Measurements from ENCODE around the gene TIMM22. TPM values are rescaled to one million over a fixed set of nuclear protein-coding genes. Genes with fewer than 3 reads are reported as not detected.

TIMM22 gene
- total RNA-seq, 1 experiment from 2014 or later = 24.9 TPM

DNA sequence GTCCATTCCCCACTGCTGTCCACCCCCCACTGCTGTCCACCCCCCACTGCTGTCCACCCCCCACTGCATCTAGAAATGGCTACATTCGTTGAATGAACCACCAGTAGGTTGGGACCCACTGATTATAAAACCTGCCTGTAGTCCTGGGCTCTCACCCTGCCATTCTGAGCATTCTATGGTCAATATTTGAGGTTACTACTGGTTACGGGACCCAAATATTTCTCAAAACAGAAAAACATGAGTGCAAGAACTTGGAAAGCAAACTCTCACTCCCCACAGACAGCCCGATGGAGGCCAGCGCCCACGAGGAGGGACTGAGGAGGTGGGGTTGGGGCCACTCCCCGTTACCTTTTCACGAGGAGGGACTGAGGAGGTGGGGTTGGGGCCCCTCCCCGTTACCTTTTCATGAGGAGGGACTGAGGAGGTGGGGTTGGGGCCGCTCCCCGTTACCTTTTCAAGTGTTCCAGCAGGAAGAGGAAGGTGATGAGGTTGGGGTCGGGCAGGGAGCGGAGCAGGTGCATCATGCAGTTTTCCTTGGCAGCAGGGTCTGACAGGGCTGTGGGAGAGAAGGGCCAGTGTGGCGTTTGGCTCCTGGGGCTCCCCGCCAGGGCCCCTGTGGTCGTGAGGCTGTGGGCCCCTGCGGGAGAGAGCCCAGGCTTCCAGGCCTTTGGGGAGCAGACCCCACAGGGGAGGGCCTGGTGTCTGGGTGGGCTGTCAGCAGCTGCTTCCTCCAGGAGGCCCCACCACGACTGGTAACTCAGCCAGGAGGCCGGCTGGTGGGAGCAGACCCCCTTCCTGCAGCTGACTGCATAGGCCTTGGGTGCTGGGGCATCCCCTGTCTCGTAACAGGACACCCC, 12.5 kb downstream of the TIMM22 start:
- DNase-seq (ENCODE audit: low read depth, low spot score) = no peak
- in situ Hi-C loops (cut with HindIII; ENCODE audit: low pct_unique_long_range_greater_than_20kb, low sequenced_read_pairs) = no loop called here

DNA sequence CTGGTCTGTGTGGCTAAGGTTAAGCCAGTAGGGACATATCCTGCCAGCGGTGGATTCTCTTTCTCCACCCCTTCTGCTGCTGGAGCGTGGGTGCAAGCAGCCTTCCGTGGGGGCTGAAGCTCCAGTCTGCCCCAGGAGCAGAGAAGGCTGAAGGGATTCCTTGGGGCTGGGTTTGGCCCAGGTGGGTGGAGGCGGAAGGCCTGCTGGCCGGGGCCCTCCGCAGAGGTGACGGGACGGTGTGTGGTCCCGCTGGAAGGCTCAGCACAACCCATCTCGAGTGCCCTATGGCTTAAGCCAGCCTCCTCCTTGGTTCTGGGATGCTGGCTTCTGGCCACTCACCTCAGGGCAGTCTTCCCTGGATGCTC, 13.1 kb downstream of the TIMM22 start:
- DNase-seq (ENCODE audit: low read depth, low spot score) = no peak
- in situ Hi-C loops (cut with HindIII; ENCODE audit: low pct_unique_long_range_greater_than_20kb, low sequenced_read_pairs) = no loop called here

DNA sequence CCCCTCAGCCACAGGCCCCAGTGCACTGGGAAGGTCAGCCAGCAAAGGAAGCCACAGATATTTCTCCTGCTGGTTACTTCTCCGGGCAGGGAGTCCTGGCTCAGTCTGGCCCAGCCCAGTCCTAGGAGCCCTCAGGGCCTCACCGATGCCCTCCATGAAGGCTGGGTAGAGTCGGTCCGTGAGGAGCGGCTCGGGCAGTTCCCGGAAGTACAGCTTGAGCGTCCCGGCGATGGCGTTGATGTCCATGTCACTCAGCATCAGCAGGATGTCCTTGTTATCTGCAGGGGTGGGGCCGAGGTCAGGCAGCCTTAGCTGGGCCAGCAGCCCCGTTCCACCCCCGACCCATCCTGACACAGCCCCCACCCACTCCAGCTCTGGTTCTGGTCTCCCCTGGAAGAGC, 13.7 kb downstream of the TIMM22 start:
- in situ Hi-C loops (cut with HindIII; ENCODE audit: low pct_unique_long_range_greater_than_20kb, low sequenced_read_pairs) = no loop called here
- no peak for DNase-seq (ENCODE audit: low read depth, low spot score)

DNA sequence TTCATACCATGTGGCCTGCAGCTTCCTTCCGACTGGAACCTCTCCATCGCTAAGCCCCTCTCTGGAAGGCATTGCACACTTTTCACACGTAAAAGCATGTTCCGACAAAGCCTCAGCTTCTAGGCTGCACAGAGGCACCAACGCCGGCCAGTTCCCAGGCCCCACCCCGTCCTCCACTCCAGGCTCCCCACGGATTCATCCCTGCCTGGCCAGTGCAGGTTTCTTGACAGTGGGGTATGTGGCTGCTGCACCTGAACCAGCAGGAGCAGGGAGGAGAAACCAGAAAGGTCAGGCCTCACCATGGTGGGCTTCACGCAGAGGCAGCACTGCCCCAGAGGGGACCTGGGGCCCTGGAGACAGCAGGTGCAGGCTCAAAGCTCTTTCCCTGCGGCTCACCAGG, 14.2 kb downstream of the TIMM22 start:
- in situ Hi-C loops (cut with HindIII; ENCODE audit: low pct_unique_long_range_greater_than_20kb, low sequenced_read_pairs) = no loop called here
- DNase-seq (ENCODE audit: low read depth, low spot score) = no peak

DNA sequence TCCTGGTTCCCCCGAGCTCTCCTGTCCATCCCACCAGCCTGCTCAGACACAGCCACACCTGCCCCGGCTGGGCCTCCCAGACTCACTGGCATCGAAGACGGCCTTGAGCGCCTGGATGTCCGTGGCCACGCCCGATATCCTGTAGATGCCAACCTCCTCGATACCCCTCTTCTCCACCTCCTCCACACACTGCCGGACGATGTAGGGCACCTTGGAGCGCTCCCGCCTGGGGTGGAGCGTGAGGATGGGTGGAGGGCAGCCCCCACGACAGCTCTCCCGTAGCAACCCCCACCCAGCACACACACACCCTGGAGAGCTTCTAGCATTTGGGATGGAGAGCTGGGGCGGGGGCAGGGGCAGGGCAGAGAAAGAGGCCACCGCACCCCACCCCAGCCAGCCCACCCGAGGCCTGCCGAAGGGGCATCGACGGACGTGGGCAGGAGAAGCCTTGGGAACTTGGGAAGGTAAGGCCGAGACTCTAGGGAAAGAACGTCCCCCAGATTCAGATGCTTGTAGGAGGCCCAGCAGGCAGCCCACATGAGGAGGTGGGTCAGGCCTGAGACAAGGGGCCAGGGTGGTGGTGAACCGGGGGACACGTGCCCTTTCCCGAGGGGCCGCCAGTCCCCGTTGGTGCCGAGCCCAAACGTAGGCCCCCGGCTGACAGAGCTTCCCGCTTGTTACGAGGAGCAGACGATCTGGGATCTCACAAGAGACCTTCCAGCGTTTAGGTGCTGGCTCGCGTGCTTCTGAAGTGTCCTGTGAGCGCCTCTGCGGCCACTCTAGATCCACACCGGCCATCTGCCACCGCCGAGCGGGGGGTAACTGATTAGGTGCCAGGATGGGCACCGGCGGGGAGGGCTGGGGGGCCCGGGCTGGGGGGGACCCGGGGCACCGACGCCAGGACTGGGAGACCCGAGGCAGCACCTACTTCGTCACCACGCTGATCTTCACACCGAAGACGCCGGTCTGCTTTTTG, 15.1 kb downstream of the TIMM22 start:
- in situ Hi-C loops (cut with HindIII; ENCODE audit: low pct_unique_long_range_greater_than_20kb, low sequenced_read_pairs) = no loop called here
- no peak for DNase-seq (ENCODE audit: low read depth, low spot score)

DNA sequence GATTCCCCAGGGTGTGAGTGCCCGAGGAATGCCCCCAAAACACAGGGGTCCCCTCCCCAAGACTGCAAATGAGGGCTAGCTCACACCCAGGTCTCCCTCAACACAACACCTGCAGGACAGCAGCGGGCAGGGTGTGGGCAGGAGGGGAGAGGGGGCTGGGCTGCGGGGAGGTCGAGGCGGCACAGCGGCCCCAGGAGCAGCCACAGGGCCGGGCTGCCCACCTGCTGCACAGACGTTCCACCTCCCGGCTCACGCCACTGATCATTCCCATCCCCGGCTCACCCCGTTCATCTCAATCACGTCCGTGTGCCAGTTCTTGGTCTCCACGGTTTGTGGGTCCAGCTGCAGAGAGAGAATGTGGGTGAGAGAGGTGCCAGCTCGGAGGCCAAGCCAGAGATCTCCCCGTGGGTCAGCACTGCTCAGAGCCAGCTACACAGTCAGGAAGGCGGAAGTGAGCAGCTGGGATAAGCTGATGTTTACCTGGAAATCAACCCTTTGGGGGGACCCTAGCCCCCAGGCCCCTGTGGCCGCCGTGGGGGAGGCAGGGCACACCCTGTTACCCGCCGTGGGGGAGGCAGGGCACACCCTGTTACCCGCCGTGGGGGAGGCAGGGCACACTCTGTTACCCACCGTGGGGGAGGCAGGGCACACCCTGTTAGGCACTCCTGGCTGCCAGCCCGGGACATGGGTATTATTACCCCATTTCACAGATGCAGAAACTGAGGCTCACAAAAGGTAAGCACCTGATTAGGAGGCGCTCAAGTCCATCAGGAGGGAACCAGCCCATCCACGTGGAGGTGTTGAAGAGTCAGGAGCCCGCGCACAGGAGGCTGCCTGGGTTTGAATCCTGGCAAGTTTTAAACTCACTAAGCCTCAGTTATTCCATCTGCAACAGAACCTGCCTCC, 16.1 kb downstream of the TIMM22 start:
- in situ Hi-C loops (cut with HindIII; ENCODE audit: low pct_unique_long_range_greater_than_20kb, low sequenced_read_pairs) = no loop called here
- DNase-seq (ENCODE audit: low read depth, low spot score) = no peak

DNA sequence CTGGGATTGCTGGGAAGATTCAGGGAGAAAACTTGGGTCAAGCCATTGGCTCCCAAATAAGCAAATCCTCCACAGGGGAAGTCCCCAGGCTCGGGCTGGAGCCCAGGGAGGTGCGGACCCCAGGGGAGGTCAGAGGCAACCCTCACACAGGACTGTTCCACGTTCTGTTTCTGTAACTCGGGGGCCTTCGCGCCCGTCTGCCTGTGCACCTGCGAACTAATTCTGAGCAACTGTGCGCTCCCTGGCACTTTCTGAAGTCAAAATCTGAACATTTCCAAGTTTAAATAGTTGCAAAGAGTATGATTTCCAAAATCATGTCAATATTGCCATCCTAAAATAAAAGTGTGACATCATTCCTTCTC, 16.8 kb downstream of the TIMM22 start:
- in situ Hi-C loops (cut with HindIII; ENCODE audit: low pct_unique_long_range_greater_than_20kb, low sequenced_read_pairs) = no loop called here
- DNase-seq (ENCODE audit: low read depth, low spot score) = no peak

DNA sequence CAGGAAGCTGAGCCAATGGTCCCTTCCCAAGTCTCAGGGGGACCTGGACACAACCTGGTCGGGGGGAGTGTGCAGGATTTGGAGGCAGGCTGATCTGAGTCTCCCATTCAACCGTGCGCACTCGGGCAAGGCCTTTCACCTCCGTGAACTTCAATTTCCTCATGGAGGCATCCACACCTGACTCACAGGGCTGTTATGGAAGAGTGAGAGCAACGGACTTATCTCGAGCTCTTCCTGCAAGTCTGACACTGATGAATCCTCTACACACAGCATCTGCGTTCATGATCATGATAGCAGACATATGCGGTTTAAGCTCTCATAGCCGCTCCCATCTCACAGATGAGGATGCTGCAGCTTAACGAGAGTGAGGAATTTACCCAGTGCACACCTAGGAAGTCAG, 21.6 kb downstream of the TIMM22 start:
- in situ Hi-C loops (cut with HindIII; ENCODE audit: low pct_unique_long_range_greater_than_20kb, low sequenced_read_pairs) = no loop called here

DNA sequence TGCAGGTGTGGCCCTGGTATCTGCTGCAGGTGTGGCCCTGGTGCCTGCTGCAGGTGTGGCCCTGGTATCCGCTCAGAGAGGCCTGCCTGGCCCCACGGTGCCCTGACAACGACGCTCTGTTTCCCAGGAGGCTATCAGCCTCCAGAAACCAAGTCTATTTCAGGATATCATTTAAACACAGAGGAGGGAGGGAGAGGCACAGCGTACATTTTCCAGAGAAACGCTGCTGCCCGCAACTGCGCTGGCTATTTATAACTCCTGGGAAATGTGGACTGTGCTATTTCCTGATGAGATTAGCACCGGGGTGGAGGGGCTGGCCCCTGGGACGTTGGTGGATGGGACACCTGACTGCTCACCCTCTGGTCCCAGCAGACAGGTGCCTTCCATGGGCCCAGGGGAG, 22.5 kb downstream of the TIMM22 start:
- no peak for DNase-seq (ENCODE audit: low read depth, low spot score)
- in situ Hi-C loops (cut with HindIII; ENCODE audit: low pct_unique_long_range_greater_than_20kb, low sequenced_read_pairs) = no loop called here

More for the DNA sequence above, 21.6 kb downstream of the TIMM22 start:
- no peak for DNase-seq (ENCODE audit: low read depth, low spot score)

DNA sequence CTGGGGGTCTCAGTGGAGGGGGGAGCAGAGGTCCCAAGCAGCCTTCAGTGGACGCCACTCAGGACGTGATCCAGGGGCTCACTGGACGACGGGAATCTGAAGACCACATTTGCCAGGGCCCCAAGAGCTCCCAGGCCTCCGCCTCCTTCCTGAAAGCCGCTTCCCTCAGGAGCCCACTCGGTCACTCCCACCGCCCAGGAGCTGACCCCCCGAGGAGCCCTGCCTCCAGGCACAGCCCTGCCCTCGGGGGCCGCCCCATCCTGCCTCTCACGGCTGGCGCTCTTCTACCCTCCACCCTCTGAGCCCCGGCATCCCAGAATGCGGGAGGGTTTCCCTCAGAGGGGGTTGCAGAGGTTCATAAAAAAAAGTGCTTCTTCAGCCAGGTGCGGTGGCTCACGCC, 24.2 kb downstream of the TIMM22 start:
- in situ Hi-C loops (cut with HindIII; ENCODE audit: low pct_unique_long_range_greater_than_20kb, low sequenced_read_pairs) = no loop called here
- DNase-seq (ENCODE audit: low read depth, low spot score) = no peak

DNA sequence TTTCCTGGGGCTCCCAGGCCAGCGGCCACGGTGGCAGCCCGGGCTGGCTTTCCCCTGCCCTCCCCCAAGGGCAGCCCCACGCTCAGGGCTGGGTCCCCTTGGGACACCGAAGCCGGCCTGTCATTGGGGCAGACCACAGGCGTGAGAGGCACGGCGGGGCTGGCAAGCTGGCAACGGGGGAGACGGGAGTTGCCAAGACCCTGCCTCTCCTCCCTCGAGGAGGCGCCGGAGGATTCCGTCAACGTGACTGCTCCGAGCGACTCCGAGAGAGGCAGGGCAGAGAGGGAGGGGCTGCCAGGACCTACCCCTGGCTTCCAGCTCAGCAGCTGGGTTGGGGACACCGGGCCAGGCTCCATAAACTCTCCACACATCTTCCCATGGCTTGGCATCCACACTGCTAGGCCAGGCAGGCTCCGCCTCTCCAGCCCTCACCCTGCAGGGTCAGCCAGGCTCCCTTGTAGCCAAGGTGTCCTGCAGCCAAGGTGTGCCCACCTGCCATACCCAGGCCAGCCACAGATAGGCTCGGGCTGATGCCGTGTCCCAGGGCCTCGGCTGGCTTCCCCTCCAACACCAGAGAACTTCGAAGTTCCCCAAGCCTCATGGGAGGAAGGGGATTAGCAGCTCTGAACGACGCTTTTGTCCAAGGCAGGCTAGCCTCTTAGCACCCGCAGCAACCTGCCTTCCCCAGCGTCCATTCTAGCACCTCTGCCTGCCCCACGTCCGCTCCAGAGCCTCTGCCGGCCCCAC, 25.5 kb downstream of the TIMM22 start:
- in situ Hi-C loops (cut with HindIII; ENCODE audit: low pct_unique_long_range_greater_than_20kb, low sequenced_read_pairs) = no loop called here
- no peak for DNase-seq (ENCODE audit: low read depth, low spot score)

DNA sequence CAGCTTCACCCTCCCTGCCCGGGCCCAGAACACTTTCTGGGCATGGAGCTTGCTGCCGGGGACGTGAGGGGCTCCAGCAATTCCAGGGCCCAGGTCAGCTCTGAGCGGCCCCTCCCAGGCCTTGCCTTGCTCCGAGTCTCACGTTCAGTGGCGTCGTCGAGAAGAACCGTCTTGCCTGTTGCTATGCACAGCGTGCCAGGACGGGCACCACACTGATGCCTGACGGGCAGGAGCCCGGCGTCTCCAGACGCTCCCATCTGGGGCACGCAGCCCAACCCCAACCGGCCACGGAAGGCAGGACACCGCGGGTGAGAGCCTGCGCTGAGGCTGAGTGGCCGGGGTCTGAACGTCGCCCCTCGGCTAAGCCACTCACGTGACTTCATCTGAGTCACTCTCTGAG, 27.1 kb downstream of the TIMM22 start:
- in situ Hi-C loops (cut with HindIII; ENCODE audit: low pct_unique_long_range_greater_than_20kb, low sequenced_read_pairs) = no loop called here
- no peak for DNase-seq (ENCODE audit: low read depth, low spot score)

DNA sequence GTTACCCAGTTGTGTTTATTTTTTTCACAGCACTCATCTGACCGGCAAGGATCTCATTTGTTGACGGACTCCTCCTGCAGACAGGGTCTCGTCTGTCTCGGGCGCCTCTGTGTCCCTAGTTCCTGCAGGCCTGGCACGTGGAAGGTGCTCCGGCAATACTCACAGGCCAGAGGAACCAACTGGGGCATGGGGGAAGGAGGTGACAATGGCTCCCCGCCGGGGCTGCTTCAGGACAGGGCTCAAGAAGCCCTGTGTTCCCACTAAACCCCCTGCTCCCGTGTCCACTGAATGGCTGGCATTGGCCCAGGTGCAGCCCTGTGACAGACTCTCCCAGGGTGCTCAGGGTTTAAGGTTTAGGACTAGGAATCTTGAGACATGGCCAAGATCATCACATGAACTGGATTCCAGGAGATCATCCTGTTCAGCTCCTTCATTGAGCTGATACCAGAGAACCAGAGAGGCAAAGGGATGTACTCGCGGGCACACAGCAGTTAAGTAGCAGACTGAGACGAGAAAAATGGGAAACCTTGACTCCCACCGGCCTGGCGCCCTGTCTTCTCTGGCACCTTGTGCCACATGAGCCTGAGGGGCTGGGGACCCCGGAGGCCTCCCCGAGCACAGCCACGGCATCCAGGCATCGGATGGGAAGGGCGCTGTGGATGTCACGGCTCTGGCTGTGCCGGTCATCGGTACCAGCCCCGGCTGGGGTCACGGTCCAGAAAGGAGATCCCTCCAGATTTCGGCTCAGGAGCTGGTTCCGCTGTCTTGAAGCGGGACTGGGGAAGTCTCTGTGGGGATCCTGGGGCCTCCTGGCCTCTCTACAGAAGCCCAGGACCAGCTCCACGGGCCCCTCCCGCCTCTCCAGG, 29.0 kb downstream of the TIMM22 start:
- in situ Hi-C loops (cut with HindIII; ENCODE audit: low pct_unique_long_range_greater_than_20kb, low sequenced_read_pairs) = no loop called here
- no peak for DNase-seq (ENCODE audit: low read depth, low spot score)

DNA sequence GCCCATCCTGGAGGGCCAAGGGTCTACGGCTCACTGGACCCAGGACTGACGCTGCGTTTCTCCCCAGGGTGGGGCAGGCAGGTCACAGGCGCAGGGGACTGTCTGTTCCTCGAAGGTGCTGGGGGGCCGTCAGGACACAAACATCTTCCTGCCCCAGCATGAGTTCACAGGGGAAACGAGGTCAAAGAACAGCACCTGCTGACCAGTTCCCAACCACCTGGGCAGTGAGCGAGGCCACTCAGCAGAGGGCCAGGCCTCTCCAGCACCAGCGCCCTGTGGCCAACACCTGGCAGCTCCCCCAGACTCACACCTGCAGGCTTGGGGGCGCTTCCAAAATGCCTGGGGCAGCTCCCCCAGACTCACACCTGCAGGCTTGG, 29.7 kb downstream of the TIMM22 start:
- no peak for DNase-seq (ENCODE audit: low read depth, low spot score)
- in situ Hi-C loops (cut with HindIII; ENCODE audit: low pct_unique_long_range_greater_than_20kb, low sequenced_read_pairs) = no loop called here

DNA sequence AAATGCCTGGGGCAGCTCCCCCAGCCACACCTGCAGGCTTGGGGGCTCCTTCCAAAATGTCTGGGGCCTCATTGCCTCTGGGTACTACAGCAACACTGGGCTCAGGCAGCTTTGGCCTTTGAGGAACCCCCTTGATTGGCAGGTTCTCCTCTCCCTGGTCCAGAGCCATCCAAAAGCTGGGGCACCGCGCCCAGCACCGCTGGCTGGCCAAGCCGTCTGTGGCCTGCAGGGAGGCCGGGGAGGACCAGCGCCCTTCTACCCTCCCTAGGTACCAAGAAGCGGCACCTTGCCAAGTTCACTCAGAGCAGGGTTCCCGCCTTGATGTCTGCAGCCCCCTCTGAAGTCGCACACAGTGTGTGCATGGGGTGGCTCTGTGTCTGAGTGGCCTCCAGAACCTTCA, 30.1 kb downstream of the TIMM22 start:
- in situ Hi-C loops (cut with HindIII; ENCODE audit: low pct_unique_long_range_greater_than_20kb, low sequenced_read_pairs) = no loop called here
- no peak for DNase-seq (ENCODE audit: low read depth, low spot score)

DNA sequence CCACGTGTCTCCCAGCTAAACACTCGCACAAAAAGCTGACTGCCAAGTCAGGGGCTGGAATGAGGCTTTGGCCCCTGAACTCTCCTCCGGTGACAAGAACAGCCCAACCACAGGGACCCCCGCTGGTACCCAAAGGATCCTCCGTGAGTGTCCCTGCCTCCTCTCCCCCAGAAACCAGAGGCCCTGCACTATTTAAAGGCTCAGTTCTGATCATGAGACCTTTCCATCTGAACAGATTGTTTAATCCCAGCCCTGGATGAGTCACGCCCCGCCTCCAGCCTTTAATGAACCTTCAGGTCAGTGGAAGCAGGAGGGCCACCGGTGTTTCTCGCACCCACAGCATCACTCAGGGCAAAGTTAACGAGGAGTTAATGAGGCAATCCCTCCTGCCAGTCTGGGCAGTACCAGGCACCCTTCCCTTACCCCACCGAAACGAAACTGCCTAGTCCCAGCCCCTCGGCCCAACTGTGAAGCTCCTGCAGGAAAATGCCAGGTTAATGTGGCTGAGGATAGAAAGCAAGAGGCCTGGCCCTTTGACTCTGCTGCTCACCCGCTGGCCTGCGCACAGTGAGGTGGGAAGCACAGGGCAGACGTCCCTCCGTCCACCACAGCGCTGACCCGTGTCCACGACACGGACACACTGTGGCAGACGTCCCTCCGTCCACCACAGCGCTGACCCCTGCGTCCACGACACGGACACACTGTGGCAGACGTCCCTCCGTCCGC, 32.4 kb downstream of the TIMM22 start:
- in situ Hi-C loops (cut with HindIII; ENCODE audit: low pct_unique_long_range_greater_than_20kb, low sequenced_read_pairs) = no loop called here
- peak; percentile 40 for DNase-seq (ENCODE audit: low read depth, low spot score)
